Pons (tissue), 1 donor: ENCODE results near the gene RASL12.
"Not testable (repeated sequence)": the region's sequence is repeated elsewhere in the genome, so short reads cannot be mapped to it uniquely, and the experiment has no call there.

Experiments
- DNase-seq: peaks from one replicate; pipeline ENCODE4 v3.0.0-alpha.2; 2016; ENCODE audit warnings: low spot score

RASL12 gene, protein sequence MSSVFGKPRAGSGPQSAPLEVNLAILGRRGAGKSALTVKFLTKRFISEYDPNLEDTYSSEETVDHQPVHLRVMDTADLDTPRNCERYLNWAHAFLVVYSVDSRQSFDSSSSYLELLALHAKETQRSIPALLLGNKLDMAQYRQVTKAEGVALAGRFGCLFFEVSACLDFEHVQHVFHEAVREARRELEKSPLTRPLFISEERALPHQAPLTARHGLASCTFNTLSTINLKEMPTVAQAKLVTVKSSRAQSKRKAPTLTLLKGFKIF

DNA sequence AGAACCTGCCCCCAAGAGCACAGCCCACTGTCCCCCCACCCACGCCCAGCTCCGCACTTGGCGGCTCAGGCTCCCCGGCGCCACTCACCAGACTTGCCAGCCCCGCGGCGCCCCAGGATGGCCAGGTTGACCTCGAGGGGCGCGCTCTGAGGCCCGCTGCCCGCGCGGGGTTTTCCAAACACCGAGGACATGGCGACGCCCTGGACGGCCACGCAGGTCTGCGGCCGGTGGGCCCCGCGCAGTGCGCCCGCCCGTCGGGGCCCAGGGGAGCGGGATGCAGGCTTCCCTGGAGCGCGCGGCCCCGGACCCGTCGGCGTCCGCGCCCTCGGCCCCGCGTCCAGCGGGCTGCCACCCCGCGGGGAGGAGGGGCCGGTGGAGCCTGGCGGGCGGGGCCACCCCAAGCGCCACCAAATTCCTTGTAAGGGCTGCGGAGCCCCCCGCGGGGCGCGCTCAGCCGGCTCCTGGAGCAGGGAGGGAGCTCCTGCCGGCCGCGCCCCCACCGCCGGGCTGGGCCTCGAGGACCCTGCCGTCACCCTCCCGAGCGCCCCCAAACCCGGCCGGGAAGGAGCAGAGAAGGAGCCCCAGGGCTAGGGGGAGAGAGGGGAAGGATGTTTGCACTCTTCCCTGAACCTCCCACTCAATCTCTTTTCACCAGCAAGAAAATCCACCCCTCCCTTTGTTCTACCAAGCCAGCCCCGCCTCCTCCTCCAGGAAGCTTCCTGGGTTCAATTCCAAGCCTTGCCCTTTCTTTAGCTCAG, at the start of gene RASL12:
RASL12 (minus strand) TSS at position 347 of the 758 bp plus-strand sequence; CDS start at position 191, 156 bp downstream.
- DNase-seq = no peak

DNA sequence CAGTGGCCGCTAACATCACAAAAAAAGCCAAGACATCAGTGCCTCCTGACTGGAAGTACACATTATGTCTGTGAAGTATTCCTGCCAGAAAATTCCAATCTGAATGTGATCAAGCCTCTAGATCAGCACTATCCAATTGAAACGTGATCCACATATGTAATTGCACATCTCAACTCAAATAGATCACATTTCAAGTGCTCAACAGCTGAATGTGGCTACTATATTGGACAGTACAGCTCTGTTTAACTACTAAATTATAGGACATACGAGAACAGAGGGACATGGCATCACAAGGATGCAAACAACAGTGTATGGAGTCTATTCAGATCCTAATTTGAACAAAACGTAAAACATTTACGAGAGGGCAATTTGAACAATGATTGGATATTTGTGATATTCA, 47.8 kb upstream of the RASL12 start:
- peak; percentile 30 for DNase-seq

DNA sequence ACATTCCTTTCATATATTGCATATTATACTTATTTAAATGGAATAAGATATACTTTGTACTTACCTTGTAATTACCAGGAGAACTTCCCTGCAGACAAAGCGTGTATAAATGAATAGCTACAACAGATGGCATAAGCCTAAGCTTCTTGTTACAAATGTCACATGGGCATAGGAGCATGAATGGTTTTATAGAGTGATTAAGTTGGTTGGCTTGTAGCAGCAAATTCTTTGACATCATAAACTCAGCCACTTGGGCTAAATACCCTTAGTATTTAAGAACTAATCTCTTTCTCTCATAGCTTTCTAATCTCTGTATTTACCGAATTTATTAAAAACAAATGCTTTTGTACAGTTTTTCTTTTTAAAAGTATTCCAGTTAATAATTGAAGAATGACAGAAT, 47.3 kb upstream of the RASL12 start, which contains the start of gene UBAP1L:
UBAP1L (minus strand) TSS at position 115 of the 400 bp plus-strand sequence. CDS start 8,985 bp downstream, outside the sequence.
- no peak for DNase-seq

DNA sequence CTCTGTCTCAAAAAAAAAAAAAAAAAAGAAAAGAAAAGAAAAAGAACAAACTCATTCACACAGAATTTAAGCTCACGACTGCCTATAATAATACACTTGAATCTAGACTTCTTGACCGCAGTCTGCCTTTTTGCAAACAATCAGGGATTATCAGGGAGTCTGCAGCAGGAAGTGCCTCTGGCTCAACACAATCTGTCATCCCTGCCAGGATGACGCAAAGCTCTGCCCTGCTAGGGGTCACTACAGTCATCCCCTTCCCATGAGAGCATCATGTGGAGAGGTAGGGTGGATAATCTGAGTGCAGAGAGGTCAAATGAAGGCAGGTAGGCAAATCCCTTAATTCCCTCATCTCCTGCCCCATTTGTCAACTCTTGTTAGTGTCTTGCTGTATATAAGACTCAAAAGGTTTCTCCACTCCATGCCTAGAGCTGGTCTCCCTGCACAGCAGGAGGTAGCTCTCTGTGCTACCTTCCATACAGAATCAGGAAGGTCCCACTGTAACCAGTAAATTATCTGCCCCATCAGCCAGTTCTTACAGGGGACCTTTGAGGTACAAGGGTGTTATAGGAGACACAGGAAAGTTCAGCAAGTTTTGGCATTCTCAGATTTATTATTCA, 43.0 kb upstream of the RASL12 start:
- no peak for DNase-seq

DNA sequence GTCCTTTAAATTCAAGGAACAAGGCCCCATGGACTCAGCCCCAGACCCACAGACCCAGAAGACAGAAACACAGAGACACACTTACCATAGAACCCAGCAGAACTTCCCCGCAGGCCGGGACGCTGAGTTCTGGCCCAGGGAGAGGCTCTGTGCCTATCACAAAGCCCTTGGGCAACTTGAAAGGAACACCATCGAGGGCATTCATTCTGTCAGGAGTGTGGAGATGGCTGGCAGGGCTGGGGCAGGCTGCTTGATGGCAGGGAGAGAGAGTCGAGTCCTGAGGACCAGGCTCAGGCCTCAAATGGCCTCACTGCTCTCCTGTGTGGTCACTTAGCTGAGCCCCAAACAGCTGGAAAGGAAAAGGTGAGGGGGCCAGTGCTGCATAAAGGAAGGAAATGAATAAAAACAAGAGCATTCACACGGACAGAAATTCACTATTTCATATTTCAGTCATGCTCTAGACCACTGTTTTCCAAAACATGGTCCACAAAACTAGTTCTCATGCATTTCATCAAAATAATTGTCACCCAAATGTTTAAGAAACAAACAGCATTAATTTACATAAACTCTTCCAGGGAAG, 38.3 kb upstream of the RASL12 start:
- no peak for DNase-seq

DNA sequence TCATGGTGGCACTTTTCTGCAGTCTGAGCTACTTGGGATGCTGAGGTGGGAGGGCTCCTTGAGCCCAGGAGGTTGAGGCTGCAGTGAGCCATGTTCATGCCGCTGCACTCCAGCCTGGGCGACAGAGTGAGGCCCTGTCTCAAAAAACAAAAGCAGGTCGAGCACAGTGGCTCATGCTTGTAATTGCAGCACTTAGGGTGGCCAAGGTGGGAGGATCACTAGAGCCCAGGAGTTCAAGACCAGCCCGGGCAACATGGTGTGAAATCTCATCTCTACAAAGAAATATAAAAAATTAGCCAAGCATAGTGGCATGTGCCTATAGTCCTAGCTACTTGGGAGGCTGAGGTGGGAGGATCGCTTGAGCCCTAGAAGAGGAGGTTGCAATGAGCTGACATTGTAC, 37.2 kb upstream of the RASL12 start:
- DNase-seq = no peak

DNA sequence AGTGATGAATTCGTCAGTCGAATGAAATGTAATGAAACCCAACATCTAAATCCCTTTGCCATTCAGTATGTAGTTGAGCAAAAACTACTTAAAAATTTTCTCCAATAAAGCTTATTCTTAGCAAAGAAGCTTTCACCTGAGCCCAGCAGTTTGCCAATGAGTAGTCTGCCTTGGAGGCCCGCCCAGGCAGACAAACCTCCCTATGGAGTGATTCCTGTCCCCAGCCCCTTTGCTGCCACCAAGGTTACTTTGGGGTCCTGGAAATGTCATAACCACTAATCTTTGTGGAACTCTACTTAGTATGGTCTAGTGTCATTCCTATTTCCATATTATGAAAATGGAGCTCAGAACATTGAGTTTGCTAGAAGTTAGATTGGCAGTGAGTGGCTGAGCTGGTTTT, 35.1 kb upstream of the RASL12 start:
- no peak for DNase-seq

DNA sequence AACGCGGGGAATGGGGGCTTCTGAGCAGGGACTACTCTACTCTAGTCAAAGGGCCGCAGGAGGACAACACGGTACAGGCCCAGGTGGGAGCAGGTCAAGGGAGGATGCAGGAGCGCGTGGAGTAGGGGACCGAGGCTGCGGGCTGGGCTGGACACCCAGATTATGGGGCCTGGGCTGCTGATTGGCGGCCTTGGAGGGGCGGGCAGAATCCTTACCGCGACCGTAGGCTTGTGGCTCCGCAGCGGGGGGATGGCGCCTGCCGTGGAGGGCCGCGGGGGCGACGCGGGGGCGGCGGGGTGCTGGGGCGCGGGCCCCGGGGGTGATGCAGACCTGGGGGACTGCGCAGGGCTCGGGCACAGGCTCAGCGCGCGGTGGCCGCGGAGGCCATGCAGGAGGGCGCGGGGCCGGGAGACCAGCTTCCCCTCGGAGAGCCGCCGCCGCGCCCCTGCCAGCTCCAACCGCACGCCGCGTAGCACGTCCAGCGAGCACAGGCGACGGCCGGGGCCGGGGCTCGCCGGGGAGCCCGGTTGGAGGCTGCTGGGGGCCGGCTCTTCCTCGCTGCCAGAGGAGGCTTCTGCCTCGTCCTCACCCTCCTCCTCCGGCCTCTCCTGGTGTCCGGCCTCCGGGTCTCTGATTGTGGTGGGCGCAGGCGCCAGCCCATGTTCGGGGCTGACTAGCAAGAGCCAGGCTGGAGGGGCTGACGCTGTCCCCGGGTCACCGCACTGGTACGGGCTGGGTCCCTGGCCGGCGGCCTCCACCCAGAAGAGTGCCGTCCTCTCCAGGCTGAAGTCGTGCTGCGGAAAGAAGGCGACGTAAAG, 34.3 kb upstream of the RASL12 start:
- no peak for DNase-seq

DNA sequence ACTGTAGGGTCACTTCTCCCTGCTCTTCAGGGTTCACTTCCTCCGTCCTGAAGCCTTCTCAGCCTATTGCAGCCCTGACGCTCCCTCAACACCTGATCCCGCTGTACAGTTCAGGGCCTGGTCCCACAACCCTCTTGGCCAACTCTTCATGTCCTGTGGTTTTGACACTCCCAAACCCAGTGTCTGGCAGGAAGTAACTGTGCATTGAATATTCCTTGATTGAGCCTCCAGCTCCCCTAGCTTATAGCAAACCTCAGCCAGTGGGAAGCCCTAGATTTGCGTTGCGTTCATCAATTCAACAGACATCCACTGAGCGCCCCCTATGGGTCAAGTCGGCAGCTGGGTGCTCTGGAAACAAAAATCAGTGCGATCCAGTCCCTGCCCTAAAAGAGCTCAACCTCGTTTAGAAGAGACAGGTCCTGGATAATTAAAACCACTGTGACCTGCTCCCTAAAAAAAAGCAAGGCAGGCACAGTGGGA, 33.7 kb upstream of the RASL12 start:
- peak; percentile 55 for DNase-seq

DNA sequence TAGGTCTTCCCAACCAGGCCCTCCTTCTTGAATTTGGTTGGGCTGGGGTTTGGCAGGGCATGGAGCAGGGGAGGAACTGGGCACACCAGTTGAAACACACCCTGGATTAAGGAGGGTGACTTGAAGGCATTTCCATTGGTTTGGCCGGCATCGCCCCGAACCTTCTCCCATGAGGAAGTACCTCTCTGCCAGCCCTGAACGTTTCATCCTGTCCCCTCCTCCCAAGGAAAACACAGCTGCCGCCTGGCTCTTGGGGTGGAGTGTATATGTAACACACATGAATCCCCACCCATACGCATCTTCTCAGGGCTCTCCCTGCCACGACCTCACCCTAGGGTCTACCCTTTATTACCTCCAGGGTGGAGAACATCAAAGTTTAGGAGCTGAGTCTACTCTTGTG, 32.7 kb upstream of the RASL12 start:
- no peak for DNase-seq

DNA sequence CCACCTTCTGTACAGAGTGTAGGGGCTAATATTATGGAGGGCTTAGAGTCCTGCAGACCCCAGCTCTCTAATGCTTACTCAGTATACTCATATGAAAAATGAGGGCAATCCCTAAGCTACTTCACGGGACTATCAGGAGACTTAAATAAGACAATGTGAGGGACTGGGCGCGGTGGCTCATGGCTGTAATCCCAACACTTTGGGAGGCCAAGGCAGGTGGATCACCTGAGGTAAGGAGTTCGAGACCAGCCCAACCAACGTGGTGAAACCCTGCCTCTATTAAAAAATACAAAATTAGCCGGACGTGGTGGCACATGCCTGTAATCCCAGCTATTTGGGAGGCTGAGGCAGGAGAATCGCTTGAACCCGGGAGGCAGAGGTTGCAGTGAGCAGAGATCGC, 32.0 kb upstream of the RASL12 start:
- DNase-seq = not testable (repeated sequence)

DNA sequence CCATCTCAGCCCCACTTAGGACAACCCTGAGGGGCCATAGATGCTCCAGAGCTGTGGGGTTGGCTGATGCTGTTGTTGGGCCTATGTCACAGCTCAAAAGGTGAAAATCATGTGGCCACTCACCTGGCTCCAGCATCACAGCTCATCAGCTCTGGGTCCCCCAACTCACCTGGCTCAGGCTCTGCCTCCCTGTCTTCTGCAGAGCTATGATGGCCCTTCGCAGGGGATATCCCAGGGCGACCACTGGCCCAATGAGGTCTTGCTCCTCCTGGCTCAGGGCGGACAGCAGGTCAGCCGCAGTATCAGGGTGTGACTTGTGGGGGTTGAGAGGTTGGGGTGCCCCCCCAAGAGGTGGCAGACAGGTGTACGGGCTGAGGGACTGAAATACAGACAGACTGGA, 31.5 kb upstream of the RASL12 start:
- no peak for DNase-seq

DNA sequence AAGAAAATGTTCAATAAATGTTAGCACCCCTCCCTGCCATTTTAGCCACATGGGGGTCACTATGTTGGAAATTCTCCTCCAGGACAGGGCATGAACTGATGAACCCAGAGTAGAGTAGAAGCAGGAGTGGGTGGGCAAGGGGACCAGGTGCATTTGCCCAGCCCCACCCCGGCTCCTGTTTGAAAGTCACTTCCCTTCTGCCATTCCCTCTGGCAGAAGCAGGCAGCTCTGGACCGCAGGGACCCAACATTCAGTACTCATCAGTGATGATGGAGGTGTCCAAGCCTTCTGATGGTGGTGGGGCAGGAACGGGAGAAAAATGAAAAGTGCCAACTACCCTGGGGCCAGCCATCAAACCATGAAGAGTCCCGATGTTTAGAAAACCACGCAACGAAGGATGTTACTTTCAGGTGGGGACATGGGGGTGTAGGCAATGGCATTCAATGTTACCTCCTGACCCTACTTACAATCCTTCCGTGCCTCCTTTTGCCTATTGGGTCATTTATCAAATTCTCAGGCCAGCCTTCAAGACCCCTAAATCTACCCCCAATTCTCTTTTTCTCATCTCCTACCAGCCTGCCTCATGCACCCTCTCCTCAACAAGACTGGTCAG, 30.0 kb upstream of the RASL12 start:
- DNase-seq = no peak

DNA sequence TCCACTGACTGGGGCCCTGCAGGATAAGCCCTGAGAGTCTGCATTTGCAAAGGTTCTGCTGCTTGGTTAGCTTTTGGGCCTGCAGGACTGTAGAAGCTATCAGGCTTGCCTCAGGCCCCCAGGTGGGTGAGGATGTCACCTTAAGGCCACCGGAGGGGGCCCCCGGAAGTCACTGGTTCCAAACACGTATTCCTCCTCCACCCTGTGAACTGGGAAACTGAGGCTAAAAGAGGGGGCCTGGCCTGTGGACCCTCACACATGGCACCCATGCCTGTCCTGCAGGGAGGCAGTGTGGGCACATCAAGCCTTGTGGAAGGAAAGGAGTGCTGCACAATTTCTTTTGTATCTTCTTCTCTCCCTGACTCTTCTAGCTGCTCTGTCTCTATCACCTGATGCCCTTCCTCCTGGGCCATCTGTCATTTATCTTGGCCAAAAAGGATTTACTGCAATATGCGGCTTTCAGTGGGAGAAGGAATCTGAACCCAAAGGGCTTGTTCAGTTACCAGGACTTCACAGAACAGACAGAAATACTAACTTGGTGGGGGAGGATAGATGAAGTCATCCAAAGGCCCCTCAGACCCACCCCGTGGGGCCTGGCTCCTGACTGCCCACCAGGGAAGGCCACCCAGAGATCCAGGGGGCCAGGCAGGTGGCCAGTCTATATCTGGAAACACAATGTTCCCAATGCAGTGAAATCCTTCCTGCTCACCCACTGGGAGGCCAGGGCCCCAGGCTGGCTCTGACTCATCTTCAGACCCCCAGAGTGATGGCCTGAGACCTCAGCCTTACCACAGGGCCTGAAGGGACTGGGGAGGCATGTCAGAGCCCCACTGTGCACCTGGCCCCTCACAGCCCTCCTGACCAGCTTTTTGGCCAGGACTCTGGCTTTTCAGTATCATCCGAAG, 28.9 kb upstream of the RASL12 start:
- DNase-seq = no peak

DNA sequence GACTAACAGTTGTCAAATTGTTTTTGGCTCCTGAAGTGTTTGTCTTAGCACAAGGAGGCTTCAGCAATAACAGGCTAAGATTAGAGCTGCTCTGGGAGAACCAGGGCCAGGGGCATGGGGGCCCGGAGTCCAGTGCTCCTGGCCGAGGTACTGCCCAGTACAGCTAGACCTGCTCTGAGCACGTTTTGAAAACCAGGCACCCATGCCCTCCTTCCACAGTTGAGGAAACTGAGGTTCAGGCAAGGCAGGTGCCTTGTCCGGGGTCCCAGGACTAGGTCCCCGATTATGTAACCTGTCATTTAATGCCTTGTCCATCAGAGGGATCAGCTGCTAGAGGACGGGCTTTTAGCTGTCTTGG, 27.9 kb upstream of the RASL12 start:
- DNase-seq = no peak

DNA sequence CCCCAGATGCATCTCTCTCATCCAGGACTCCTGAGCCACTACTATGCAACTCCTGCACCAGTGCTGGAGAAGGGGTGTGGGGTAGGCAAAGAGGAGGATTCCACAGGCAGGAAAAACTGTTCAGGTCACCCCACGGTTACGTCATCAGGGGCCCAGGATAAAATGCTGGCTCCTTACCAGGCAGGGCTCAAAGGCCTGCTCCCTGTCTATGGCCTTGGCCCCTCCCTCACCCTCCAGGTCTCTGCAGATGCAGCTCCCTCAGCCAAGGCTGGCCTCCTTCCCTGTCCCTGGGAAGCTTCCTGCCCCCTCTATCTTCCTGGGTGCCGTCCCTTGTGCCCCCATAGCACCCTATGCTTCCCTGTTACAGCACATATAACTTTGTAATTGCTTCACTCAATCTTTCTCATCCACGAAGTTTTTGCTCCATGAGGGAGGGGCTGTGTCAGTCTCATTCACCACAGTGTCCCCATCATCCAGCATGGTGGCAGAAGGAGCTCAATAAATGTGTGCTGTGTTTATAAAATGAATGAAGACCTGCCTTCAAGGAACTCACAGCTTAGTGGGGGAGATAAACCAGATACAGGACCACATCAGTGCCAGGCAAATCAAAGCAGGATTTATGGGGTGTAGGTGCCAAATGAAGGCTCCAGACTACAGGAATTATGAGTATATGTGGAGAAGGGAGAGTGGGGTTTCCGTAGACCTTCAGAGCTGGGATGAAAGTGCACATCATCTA, 27.4 kb upstream of the RASL12 start:
- no peak for DNase-seq

DNA sequence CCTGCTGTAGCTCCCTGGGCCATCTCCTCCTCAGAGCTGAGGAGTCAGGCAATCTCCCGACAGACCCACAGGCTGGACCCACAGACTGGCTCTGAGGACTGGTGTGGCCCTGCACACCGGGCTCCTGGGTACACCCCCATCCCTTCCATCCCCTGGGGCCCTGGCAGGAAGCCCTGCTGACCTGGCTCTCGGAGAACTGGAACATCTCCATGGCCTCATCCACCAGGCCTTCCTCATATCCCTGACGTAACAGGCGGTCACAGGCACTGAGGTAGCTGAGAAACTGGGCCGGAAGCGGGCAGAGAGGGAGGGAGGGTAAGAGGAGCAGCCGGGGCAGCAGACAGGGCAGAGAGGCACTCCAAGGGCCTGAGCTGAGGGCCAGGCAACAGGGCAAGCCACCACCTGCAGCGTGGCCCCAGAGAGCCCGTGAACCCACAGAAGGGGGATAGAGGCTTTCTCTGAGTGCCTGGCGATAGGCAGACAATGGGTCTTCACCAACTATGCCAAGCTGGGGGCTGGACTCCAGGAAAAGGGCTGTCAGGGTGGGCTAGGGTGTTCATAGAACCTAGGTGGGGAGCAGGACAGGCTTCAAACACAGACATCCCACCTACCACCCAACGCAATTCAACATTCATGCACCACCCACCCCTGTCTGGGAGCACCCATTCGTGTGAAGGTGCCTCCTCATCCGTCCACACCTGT, 26.7 kb upstream of the RASL12 start:
- DNase-seq = no peak

DNA sequence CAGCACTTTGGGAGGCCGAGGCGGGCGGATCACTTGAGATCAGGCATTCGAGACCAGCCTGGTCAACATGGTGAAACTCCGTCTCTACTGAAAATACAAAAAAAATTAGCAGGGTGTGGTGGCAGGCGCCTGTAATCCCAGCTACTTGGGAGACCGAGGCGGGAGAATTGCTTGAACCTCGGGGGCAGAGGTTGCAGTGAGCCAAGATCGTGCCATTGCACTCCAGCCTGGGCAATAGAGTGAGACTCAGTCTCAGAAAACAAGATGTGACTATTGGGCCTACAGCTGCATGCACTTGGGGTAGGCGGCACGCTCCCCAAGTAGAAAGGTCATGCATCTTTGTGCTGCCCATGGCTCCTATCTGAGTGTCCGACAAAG, 26.0 kb upstream of the RASL12 start:
- DNase-seq = not testable (repeated sequence)
